GM18499 (cell line): Measurements from ENCODE around the gene CPE.
"Not testable (repeated sequence)": the region's sequence is repeated elsewhere in the genome, so short reads cannot be mapped to it uniquely, and the experiment has no call there.

Source experiments
- ATAC-seq: cut with Tn5 transposase; IDR thresholded peaks from one replicate; pipeline ENCODE4 v1.9.1; 2021; ENCODE audit warnings: moderate number of reproducible peaks; ENCODE audit not compliant: insufficient read depth, unreplicated experiment

CPE gene

GRCh38 chr4:165457793-165458192 lies 79.0 kb downstream of the CPE start:
- no peak for ATAC-seq

GRCh38 chr4:165458471-165458870 lies 79.7 kb downstream of the CPE start:
- no peak for ATAC-seq

- ATAC-seq: no peak
Observed at GRCh38 chr4:165461159-165461821, 82.5 kb downstream of the CPE start.

- ATAC-seq: no peak
Observed at GRCh38 chr4:165462009-165462408, 83.2 kb downstream of the CPE start.

GRCh38 chr4:165464376-165464775 lies 85.6 kb downstream of the CPE start:
- no peak for ATAC-seq

- ATAC-seq: no peak
Observed at GRCh38 chr4:165464813-165465381, 86.1 kb downstream of the CPE start.

- ATAC-seq: no peak
Observed at GRCh38 chr4:165470009-165470408, 91.2 kb downstream of the CPE start.

GRCh38 chr4:165472943-165473676 lies 94.3 kb downstream of the CPE start:
- no peak for ATAC-seq

- ATAC-seq: no peak
Observed at GRCh38 chr4:165474784-165475705, 96.2 kb downstream of the CPE start.

- ATAC-seq: no peak
Observed at GRCh38 chr4:165475706-165476070, 96.9 kb downstream of the CPE start.

GRCh38 chr4:165476214-165477098 lies 97.6 kb downstream of the CPE start:
- no peak for ATAC-seq

- no peak for ATAC-seq
Observed at GRCh38 chr4:165477799-165478198, 99.0 kb downstream of the CPE start.

GRCh38 chr4:165478260-165478659 lies 99.5 kb downstream of the CPE start:
- no peak for ATAC-seq

- no peak for ATAC-seq
Observed at GRCh38 chr4:165481053-165481835, 102.4 kb downstream of the CPE start.

GRCh38 chr4:165489786-165490185 lies 111.0 kb downstream of the CPE start:
- ATAC-seq: no peak

- not testable (repeated sequence) for ATAC-seq
Observed at GRCh38 chr4:165492583-165492982, 113.8 kb downstream of the CPE start.

GRCh38 chr4:165493359-165493758 lies 114.6 kb downstream of the CPE start:
- peak; percentile 86 for ATAC-seq

GRCh38 chr4:165502916-165503907 lies 124.4 kb downstream of the CPE start:
- ATAC-seq: peak; percentile 65
